ENCODE data around the gene ZBTB8B. TPM values are rescaled to one million over a fixed set of nuclear protein-coding genes. Genes with fewer than 3 reads are reported as not detected.

ZBTB8B gene
- total RNA-seq, 1 experiment from 2014 or later: 1.9 TPM

GRCh38 chr1:32494711-32495337, 30.0 kb downstream of the ZBTB8B start:
- Histone ChIP-seq H3K27ac (ENCODE audit: insufficient read length, low read depth, low read length) (no peak overlapping the region), H3K14ac (ENCODE audit: insufficient read depth, low read length) (no peak overlapping the region), H3T11ph (ENCODE audit: low read length) (no peak overlapping the region), H4K8ac (replicated peaks; ENCODE audit: insufficient read length, low read depth, low read length) (no peak overlapping the region), H3K4ac (ENCODE audit: low read depth, low read length) (no peak overlapping the region), H3K56ac (ENCODE audit: insufficient read length, low read depth, low read length) (no peak overlapping the region), H3K4me2 (ENCODE audit: insufficient read depth, insufficient read length, low read length) (no peak overlapping the region), H3K79me2 (ENCODE audit: insufficient read depth, low read length) (no peaks in the 10 kb centered on the region), H3K79me1 (ENCODE audit: insufficient read depth, low read depth, low read length, poor library complexity, severe bottlenecking) (no peaks in the 10 kb centered on the region), H2BK120ac (ENCODE audit: low read depth, low read length, poor library complexity, severe bottlenecking) (no peak overlapping the region), H2BK5ac (ENCODE audit: insufficient read length, low read length) (no peak overlapping the region), H3K9me3 (ENCODE audit: control insufficient read depth, low read depth, low read length) (no peaks in the 10 kb centered on the region), H2AFZ (ENCODE audit: low read length) (no peak overlapping the region), H3K23ac (ENCODE audit: insufficient read length, low read depth, low read length) (no peak overlapping the region), H3K23me2 (ENCODE audit: insufficient read length, low read depth, low read length, poor library complexity, severe bottlenecking) (no peaks in the 10 kb centered on the region), H2BK20ac (ENCODE audit: low read depth, low read length, poor library complexity, severe bottlenecking) (no peak overlapping the region), H4K91ac (ENCODE audit: insufficient read length, low read depth, low read length) (no peak overlapping the region), H3K18ac (ENCODE audit: insufficient read length, low read depth, low read length) (no peak overlapping the region), H3K27me3 (ENCODE audit: insufficient read depth, low read length) (no peaks in the 10 kb centered on the region), H3K9ac (ENCODE audit: extremely low read depth, insufficient read length, low read length) (no peak overlapping the region), H2BK12ac (ENCODE audit: insufficient read length, low read depth, low read length) (no peak overlapping the region), H3K4me1 (ENCODE audit: insufficient read depth, low read length) (no peaks in the 10 kb centered on the region), H2BK15ac (ENCODE audit: low read depth, low read length) (no peak overlapping the region), H4K20me1 (ENCODE audit: control insufficient read depth, insufficient read depth, insufficient read length) (no peaks in the 10 kb centered on the region), H2AK5ac (ENCODE audit: insufficient read length, low read length) (no peak overlapping the region), H4K5ac (ENCODE audit: insufficient read length, low read depth, low read length) (no peak overlapping the region)
- no peak for DNase-seq
- H3K4me1 Mint-ChIP-seq: peaks cover 7 to 8% of the 10 kb centered on the region in 2 experiments
- H3K9me3 Mint-ChIP-seq: no peaks in the 10 kb centered on the region
- no peak for TF ChIP-seq CTCF (conservative IDR thresholded peaks at IDR 0.05)
- no peaks in the 10 kb centered on the region; a peak in 2 of 7 replicates for H3K36me3 Mint-ChIP-seq (ENCODE audit: insufficient read depth in 1 of 3, low read depth in 3 of 3)
- no peak overlapping the region for H3K4me3 Mint-ChIP-seq
- H3K27ac Mint-ChIP-seq: peak overlapping the region in 1 of 3 experiments; percentile 77; a peak in 1 of 7 replicates
- no CpG with 5 or more reads among the region's 7 CpGs for WGBS (ENCODE audit: extremely low coverage, insufficient read length, low lambda C conversion rate)
- H3K27me3 Mint-ChIP-seq (ENCODE audit: low read depth): no peaks in the 10 kb centered on the region

All from H9 (cell line).